K562 (cell line): ENCODE measurements around the gene OVOL3. TPM values are rescaled to one million over a fixed set of nuclear protein-coding genes. Genes with fewer than 3 reads are reported as not detected.

Source experiments
- MGA ChIP-seq: fragments of 450-650 bp; IDR thresholded peaks from 2 replicates; pipeline ENCODE4 v1.6.1; 2016; ENCODE audit warnings: mild to moderate bottlenecking, moderate library complexity
- XRCC5 ChIP-seq: fragments of 200-400 bp; formaldehyde crosslinking; IDR thresholded peaks from 2 replicates; pipeline ENCODE4 v1.6.1; 2017; ENCODE audit warnings: low read depth, mild to moderate bottlenecking, low read length
- ZBTB40 ChIP-seq, 2 experiments: fragments of 450-650 bp in 1 of 2; sonication (generic) in 1 of 2; formaldehyde crosslinking in 1 of 2; IDR thresholded peaks; 2 replicates each; pipeline versions ENCODE4 v1.7.1 to v1.9.0; 2016 to 2022; ENCODE audit warnings: inconsistent platforms in 1 of 2, mild to moderate bottlenecking in 1 of 2, missing genetic modification reagents in 1 of 2
- polyA plus RNA-seq, 8 experiments: library from polyadenylated mRNA; depleted of rRNA in 4 of 8; stranded (reverse) in 5 of 8; unstranded in 3 of 8; fragments of >200 nt; fragmentation: Nextera tagmentation in 2 of 8; fragmentation: Illumina TruSeq in 1 of 8; extraction: Ambion mirVana in 2 of 8; extraction: Trizol in 1 of 8; gene quantifications; 2 replicates each; pipeline versions ENCODE4 v1.2.1 to v1.2.3, GENCODE V29; 2011 to 2014; ENCODE audit warnings: inconsistent platforms in 1 of 8, missing spikeins in 1 of 8
- total RNA-seq, 7 experiments: library from RNA; depleted of rRNA in 6 of 7; stranded (reverse); fragments of >200 nt in 6 of 7; fragmentation: Illumina TruSeq in 2 of 7; extraction: Trizol in 2 of 7; gene quantifications; 2 replicates each; pipeline versions ENCODE4 v1.2.1 to v1.2.3, GENCODE V29; 2011 to 2021; ENCODE audit warnings: low replicate concordance in 1 of 7

The OVOL3 gene
- total and polyA plus RNA-seq, 9 of the 15 experiments (the other 6 are each of a cell fraction or from before 2014, with no cell fraction given) = not detected

- TF ChIP-seq MGA (peak; percentile 99), XRCC5 (peak; percentile 72; the same call in 1 of the 2 replicates), ZBTB40 (IDR thresholded peaks at IDR 0.05) (no peak), ZBTB40 (CRISPR knock-in tag; IDR thresholded peaks at IDR 0.05) (no peak)
Observed at GRCh38 chr19:36114721-36115452, 3.9 kb downstream of the OVOL3 start, which contains the start of gene POLR2I (continued).
